GM23338 (cell line): ENCODE measurements around the gene FASLG. TPM values are rescaled to one million over a fixed set of nuclear protein-coding genes. Genes with fewer than 3 reads are reported as not detected.

ENCODE experiments used
- ATAC-seq: fragments of 200-7000 bp; cut with Tn5 transposase; 3 replicates; pipeline ENCODE4 v1.9.1; 2020
- DNase-seq: peaks from one replicate; pipeline ENCODE4 v3.0.0-alpha.2; 2015; ENCODE audit warnings: low spot score
- H2AFZ ChIP-seq: fragments of 200-600 bp; sonication (generic); 2 replicates; pipeline ENCODE4 v1.8.0; 2016; ENCODE audit warnings: antibody characterized with exemption, mild to moderate bottlenecking, moderate library complexity
- H3F3A ChIP-seq: fragments of 200-600 bp; sonication (generic); replicated peaks from 2 replicates; pipeline ENCODE4 v1.8.0; 2017; ENCODE audit warnings: antibody characterized with exemption, mixed run types, low read depth
- H3K27ac ChIP-seq: fragments of 200-600 bp; sonication (generic); 2 replicates; pipeline ENCODE4 v1.6.1; 2016; ENCODE audit warnings: low read depth
- H3K27me3 ChIP-seq: fragments of 200-600 bp; sonication (generic); 2 replicates; pipeline ENCODE4 v1.8.0; 2016; ENCODE audit warnings: mild to moderate bottlenecking, mixed run types, moderate library complexity; ENCODE audit not compliant: insufficient read depth
- H3K36me3 ChIP-seq: fragments of 200-600 bp; sonication (generic); 2 replicates; pipeline ENCODE4 v1.8.0; 2016; ENCODE audit warnings: mild to moderate bottlenecking; ENCODE audit not compliant: insufficient read depth
- H3K4me1 ChIP-seq: fragments of 200-600 bp; sonication (generic); 2 replicates; pipeline ENCODE4 v1.8.0; 2016; ENCODE audit warnings: mild to moderate bottlenecking, moderate library complexity; ENCODE audit not compliant: insufficient read depth
- H3K4me2 ChIP-seq: fragments of 200-600 bp; sonication (generic); 2 replicates; pipeline ENCODE4 v1.7.1; 2017; ENCODE audit warnings: mixed run types
- H3K4me3 ChIP-seq: fragments of 200-600 bp; sonication (generic); 2 replicates; pipeline ENCODE4 v1.6.1; 2016; ENCODE audit warnings: mixed run types
- H3K79me2 ChIP-seq: fragments of 200-600 bp; sonication (generic); replicated peaks from 2 replicates; pipeline ENCODE4 v1.8.0; 2017; ENCODE audit warnings: mild to moderate bottlenecking; ENCODE audit not compliant: insufficient read depth
- H3K9me2 ChIP-seq: fragments of 200-600 bp; sonication (generic); 2 replicates; pipeline ENCODE4 v1.8.0; 2017; ENCODE audit not compliant: insufficient read depth
- H4K20me1 ChIP-seq: fragments of 200-600 bp; sonication (generic); replicated peaks from 2 replicates; pipeline ENCODE4 v1.8.0; 2017; ENCODE audit warnings: mild to moderate bottlenecking; ENCODE audit not compliant: insufficient read depth
- H3K27ac Mint-ChIP-seq: 2 replicates; pipeline ENCODE4 v1.8.0; 2020; ENCODE audit warnings: inconsistent platforms, mild to moderate bottlenecking, moderate library complexity, mixed read lengths
- H3K27me3 Mint-ChIP-seq: 3 replicates; pipeline ENCODE4 v1.8.0; 2022; ENCODE audit warnings: low read depth, mild to moderate bottlenecking, moderate library complexity, mixed read lengths, inconsistent platforms; ENCODE audit not compliant: insufficient read depth, poor library complexity
- H3K36me3 Mint-ChIP-seq: 3 replicates; pipeline ENCODE4 v1.8.0; 2021; ENCODE audit warnings: low read depth, mild to moderate bottlenecking, inconsistent platforms, moderate library complexity, mixed read lengths
- H3K4me1 Mint-ChIP-seq: 3 replicates; pipeline ENCODE4 v1.8.0; 2020; ENCODE audit warnings: mild to moderate bottlenecking, inconsistent platforms, mixed read lengths
- H3K4me3 Mint-ChIP-seq: 3 replicates; pipeline ENCODE4 v1.8.0; 2021; ENCODE audit warnings: moderate library complexity, mild to moderate bottlenecking, inconsistent platforms, mixed read lengths
- H3K9me3 Mint-ChIP-seq: 3 replicates; pipeline ENCODE4 v1.8.0; 2020; ENCODE audit warnings: moderate library complexity, mild to moderate bottlenecking, inconsistent platforms, mixed read lengths
- CREB1 ChIP-seq: fragments of 250-450 bp; sonication (Bioruptor Pico); IDR thresholded peaks from 2 replicates; pipeline ENCODE4 v1.5.0; 2020; ENCODE audit warnings: low read depth, mild to moderate bottlenecking, moderate library complexity
- EZH2phosphoT487 ChIP-seq: fragments of 200-600 bp; sonication (generic); IDR thresholded peaks from one replicate; pipeline ENCODE4 v1.8.1; 2018; ENCODE audit warnings: antibody characterized with exemption; ENCODE audit not compliant: unreplicated experiment
- JUNB ChIP-seq: IDR thresholded peaks from one replicate; pipeline ENCODE4 v1.6.1; 2016; ENCODE audit warnings: antibody characterized with exemption; ENCODE audit not compliant: unreplicated experiment
- NANOG ChIP-seq: IDR thresholded peaks from 2 replicates; pipeline ENCODE4 v1.6.1; 2016; ENCODE audit warnings: antibody characterized with exemption, borderline replicate concordance
- POLR2AphosphoS5 ChIP-seq: IDR thresholded peaks from 2 replicates; pipeline ENCODE4 v1.6.1; 2016; ENCODE audit warnings: antibody characterized with exemption, low read depth
- ZNF114 ChIP-seq: fragments of 250-450 bp; sonication (Bioruptor Pico); IDR thresholded peaks from 2 replicates; pipeline ENCODE4 v1.5.0; 2020; ENCODE audit warnings: mild to moderate bottlenecking, moderate library complexity
- ZNF331 ChIP-seq: fragments of 250-450 bp; sonication (Bioruptor Pico); IDR thresholded peaks from 2 replicates; pipeline ENCODE4 v1.5.0; 2020; ENCODE audit warnings: low read depth, mild to moderate bottlenecking, moderate library complexity
- polyA plus RNA-seq: library from polyadenylated mRNA; unstranded; fragments of >200 nt; fragmentation: Nextera tagmentation; extraction: Ambion mirVana; gene quantifications from 2 replicates; pipeline ENCODE4 v1.2.1, GENCODE V29; 2016
- total RNA-seq: library from RNA; depleted of rRNA; stranded (reverse); fragments of >200 nt; shearing (Covaris generic); gene quantifications from 2 replicates; pipeline ENCODE4 v1.2.3, GENCODE V29; 2014
- TF ChIP-seq, protein P1 (sequence below), 2 experiments: fragments of 200-600 bp in 1 of 2; sonication (generic) in 1 of 2; conservative IDR thresholded peaks; 2 replicates each; pipeline versions ENCODE4 v1.5.1 to v1.6.1; 2016 to 2017; ENCODE audit warnings: antibody characterized with exemption in 2 of 2, low read depth in 2 of 2, mild to moderate bottlenecking in 2 of 2, moderate library complexity in 1 of 2
- TF ChIP-seq, protein P2 (sequence below): IDR thresholded peaks from 2 replicates; pipeline ENCODE4 v1.6.1; 2016; ENCODE audit warnings: antibody characterized with exemption

Gene FASLG
- total and polyA plus RNA-seq, 2 experiments from 2014 or later, result not detected

DNA sequence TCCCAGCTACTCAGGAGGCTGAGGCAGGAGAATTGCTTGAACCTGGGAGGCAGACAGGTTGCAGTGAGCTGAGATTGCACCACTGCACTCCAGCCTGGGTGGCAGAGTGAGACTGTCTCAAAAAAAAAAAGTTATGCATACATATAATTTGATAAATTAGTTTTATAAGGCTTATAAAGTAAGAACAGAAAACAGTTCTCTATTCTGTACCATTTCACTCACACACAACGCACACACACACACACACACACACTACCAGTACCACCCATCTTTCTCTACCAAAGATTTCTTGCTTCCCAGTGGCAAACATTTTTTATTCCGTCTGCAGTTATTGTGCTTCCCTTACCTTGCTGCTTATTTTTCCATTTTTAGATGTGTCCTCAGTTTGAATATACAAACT, 46.4 kb upstream of the FASLG start (continued):
- TF ChIP-seq, protein P1, sequence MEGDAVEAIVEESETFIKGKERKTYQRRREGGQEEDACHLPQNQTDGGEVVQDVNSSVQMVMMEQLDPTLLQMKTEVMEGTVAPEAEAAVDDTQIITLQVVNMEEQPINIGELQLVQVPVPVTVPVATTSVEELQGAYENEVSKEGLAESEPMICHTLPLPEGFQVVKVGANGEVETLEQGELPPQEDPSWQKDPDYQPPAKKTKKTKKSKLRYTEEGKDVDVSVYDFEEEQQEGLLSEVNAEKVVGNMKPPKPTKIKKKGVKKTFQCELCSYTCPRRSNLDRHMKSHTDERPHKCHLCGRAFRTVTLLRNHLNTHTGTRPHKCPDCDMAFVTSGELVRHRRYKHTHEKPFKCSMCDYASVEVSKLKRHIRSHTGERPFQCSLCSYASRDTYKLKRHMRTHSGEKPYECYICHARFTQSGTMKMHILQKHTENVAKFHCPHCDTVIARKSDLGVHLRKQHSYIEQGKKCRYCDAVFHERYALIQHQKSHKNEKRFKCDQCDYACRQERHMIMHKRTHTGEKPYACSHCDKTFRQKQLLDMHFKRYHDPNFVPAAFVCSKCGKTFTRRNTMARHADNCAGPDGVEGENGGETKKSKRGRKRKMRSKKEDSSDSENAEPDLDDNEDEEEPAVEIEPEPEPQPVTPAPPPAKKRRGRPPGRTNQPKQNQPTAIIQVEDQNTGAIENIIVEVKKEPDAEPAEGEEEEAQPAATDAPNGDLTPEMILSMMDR (conservative IDR thresholded peaks at IDR 0.05; ENCODE audit: low read depth in 2 of 2), result no peak
- no peak for TF ChIP-seq CREB1
- TF ChIP-seq POLR2AphosphoS5, result no peak
- TF ChIP-seq EZH2phosphoT487, result no peak
- TF ChIP-seq, protein P2, sequence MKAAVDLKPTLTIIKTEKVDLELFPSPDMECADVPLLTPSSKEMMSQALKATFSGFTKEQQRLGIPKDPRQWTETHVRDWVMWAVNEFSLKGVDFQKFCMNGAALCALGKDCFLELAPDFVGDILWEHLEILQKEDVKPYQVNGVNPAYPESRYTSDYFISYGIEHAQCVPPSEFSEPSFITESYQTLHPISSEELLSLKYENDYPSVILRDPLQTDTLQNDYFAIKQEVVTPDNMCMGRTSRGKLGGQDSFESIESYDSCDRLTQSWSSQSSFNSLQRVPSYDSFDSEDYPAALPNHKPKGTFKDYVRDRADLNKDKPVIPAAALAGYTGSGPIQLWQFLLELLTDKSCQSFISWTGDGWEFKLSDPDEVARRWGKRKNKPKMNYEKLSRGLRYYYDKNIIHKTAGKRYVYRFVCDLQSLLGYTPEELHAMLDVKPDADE, result no peak

DNA sequence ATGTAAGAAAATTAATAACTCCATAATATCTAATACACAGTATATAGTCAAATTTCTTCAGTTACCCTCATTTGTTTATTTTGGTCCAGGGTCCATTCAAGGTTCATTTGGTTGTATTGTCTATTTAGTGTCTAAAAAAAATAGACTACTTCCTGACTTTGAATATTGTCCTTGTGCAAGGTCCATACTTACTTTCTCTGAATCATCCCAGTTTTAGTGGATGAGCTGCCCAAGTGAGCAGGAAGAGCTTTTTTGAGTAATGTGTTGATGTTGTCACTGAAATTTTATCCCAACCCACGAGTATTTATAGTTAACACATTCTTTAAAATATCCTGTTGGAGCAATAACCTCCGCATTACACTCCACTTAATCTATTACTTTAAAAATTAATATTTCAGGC, 45.6 kb upstream of the FASLG start:
- no peak overlapping the region for H3K27ac Mint-ChIP-seq
- no peaks in the 10 kb centered on the region for H3F3A ChIP-seq
- H3K27me3 Mint-ChIP-seq, result peaks cover 9% of the 10 kb centered on the region

DNA sequence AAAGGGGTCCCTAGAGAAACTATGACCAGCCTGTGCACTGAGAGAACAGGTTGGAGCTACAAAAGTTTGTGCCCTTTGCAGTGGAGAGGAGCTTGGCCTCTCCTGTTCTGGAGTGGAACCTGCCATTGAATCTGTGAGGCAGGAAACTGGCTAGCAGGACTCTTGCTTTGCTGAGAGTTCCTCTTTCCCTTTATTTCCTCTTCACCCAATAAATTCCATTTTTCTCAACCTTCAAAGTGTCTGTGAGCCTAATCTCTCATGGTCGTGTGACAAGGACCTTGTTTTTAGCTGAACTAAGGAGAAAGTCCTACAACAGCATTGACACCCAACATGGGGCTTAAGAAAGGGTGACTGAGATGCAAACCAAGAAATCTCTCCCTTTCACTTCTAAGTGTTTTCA, 42.7 kb upstream of the FASLG start:
- Mint-ChIP-seq H3K4me3 (no peak overlapping the region), H3K27me3 (peaks cover 9% of the 10 kb centered on the region), H3K9me3 (peaks cover 60% of the 10 kb centered on the region), H3K27ac (no peak overlapping the region), H3K4me1 (no peaks in the 10 kb centered on the region; the same call in 2 of the 3 replicates), H3K36me3 (peaks cover 45% of the 10 kb centered on the region)
- H3K79me2 ChIP-seq, result no peaks in the 10 kb centered on the region
- H3K27ac ChIP-seq, result no peak overlapping the region
- no peak for DNase-seq
- H3K4me3 ChIP-seq, result no peak overlapping the region
- no peaks in the 10 kb centered on the region for H4K20me1 ChIP-seq
- H3K9me2 ChIP-seq, result no peaks in the 10 kb centered on the region
- no peak for ATAC-seq
- no peaks in the 10 kb centered on the region for H3F3A ChIP-seq
- H3K36me3 ChIP-seq, result no peaks in the 10 kb centered on the region; the same call in 1 of the 2 replicates
- no peak overlapping the region for H3K4me2 ChIP-seq
- H2AFZ ChIP-seq, result no peak overlapping the region
- H3K27me3 ChIP-seq, result no peaks in the 10 kb centered on the region
- no peaks in the 10 kb centered on the region for H3K4me1 ChIP-seq
- TF ChIP-seq ZNF114 (CRISPR knock-in tag) (no peak), ZNF331 (CRISPR knock-in tag) (no peak), EZH2phosphoT487 (no peak)
- TF ChIP-seq, protein P1 (conservative IDR thresholded peaks at IDR 0.05; ENCODE audit: low read depth in 2 of 2), result no peak
- TF ChIP-seq, protein P2, result no peak

More for the DNA sequence above, 45.6 kb upstream of the FASLG start:
- H4K20me1 ChIP-seq, result no peaks in the 10 kb centered on the region
- H3K4me2 ChIP-seq, result no peak overlapping the region
- no peaks in the 10 kb centered on the region for H3K27me3 ChIP-seq
- TF ChIP-seq ZNF331 (CRISPR knock-in tag) (no peak), JUNB (no peak), CREB1 (no peak), ZNF114 (CRISPR knock-in tag) (no peak), NANOG (no peak)
- TF ChIP-seq, protein P1 (conservative IDR thresholded peaks at IDR 0.05; ENCODE audit: low read depth in 2 of 2), result no peak
- H3K4me3 ChIP-seq, result no peak overlapping the region
- DNase-seq, result no peak
- no peaks in the 10 kb centered on the region for H3K9me2 ChIP-seq
- H3K9me3 Mint-ChIP-seq, result peaks cover 33% of the 10 kb centered on the region
- peaks cover 7% of the 10 kb centered on the region; the same call in 1 of the 2 replicates for H3K36me3 ChIP-seq
- H2AFZ ChIP-seq, result no peak overlapping the region
- H3K4me1 Mint-ChIP-seq, result no peaks in the 10 kb centered on the region; the same call in 2 of the 3 replicates
- no peaks in the 10 kb centered on the region for H3K79me2 ChIP-seq
- H3K27ac ChIP-seq, result no peak overlapping the region
- peaks cover 44% of the 10 kb centered on the region for H3K36me3 Mint-ChIP-seq
- H3K4me1 ChIP-seq, result no peaks in the 10 kb centered on the region
- H3K4me3 Mint-ChIP-seq, result no peak overlapping the region
- ATAC-seq, result no peak
